ENCODE results near the gene PHETA1.
"Not testable (repeated sequence)": the region's sequence is repeated elsewhere in the genome, so short reads cannot be mapped to it uniquely, and the experiment has no call there.

Gene PHETA1

DNA sequence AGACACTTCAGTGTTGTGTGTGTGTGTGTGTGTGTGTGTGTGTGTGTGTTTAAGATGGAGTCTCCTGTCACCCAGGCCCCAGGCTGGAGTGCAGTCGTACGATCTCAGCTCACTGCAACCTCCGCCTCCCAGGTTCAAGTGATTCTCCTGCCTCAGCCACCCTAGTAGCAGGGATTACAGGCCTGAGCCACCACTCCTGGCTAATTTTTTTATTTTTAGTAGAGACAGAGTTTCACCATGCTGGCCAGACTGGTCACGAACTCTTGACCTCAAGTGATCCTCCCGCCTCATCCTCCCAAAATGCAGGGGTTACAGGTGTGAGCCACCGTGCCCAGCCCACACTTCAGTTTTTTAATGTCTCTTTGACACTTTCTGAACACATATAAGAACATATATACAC, 32.5 kb downstream of the PHETA1 start:
- H3K27ac Mint-ChIP-seq; H3K4me3 Mint-ChIP-seq; H3K4me1 Mint-ChIP-seq (ENCODE audit: low read depth); H3K27me3 Mint-ChIP-seq; H3K36me3 Mint-ChIP-seq; H3K9me3 Mint-ChIP-seq (ENCODE audit: low read depth): not testable (repeated sequence)

DNA sequence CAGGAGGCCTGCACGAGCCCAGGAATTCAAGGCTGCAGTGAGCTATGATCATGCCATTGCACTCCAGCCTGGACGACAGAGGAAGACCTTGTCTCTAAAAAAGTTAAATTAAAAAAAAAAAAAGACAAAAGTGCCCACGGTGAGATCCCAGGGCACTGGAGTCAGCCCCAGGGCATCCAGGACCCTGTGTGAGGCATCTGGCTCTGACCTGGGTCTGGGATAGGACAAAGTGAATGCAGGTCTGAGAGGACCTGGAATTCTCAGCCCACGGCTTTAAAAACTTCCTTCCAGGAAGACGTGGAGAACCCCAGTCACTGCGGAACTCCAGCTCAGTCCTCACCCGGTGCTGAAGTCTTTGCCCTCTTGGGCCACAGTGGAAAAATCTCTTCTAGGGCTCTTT, 33.1 kb downstream of the PHETA1 start:
- H3K36me3 Mint-ChIP-seq = no peaks in the 10 kb centered on the region
- no peak overlapping the region for H3K27ac Mint-ChIP-seq
- no peaks in the 10 kb centered on the region for H3K27me3 Mint-ChIP-seq
- no peaks in the 10 kb centered on the region for H3K9me3 Mint-ChIP-seq (ENCODE audit: low read depth)
- no peak overlapping the region for H3K4me3 Mint-ChIP-seq
- H3K4me1 Mint-ChIP-seq (ENCODE audit: low read depth) = no peaks in the 10 kb centered on the region

DNA sequence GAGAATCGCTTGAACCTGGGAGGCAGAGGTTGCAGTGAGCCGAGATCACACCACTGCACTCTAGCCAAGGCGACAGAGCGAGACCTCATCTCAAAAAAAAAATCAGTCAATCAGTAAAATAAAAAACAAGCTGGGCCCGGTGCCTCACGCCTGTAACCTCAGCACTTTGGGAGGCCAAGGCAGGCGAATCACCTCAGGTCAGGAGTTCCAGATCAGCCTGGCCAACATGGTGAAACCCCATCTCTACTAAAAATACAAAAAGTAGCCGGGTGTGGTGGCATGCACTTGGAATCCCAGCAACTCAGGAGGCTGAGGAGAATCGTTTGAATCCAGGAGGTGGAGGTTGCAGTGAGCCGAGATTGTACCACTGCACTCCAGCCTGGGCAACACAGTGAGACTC, 33.6 kb downstream of the PHETA1 start:
- H3K27ac Mint-ChIP-seq; H3K36me3 Mint-ChIP-seq; H3K9me3 Mint-ChIP-seq (ENCODE audit: low read depth); H3K27me3 Mint-ChIP-seq; H3K4me3 Mint-ChIP-seq; H3K4me1 Mint-ChIP-seq (ENCODE audit: low read depth): not testable (repeated sequence)

DNA sequence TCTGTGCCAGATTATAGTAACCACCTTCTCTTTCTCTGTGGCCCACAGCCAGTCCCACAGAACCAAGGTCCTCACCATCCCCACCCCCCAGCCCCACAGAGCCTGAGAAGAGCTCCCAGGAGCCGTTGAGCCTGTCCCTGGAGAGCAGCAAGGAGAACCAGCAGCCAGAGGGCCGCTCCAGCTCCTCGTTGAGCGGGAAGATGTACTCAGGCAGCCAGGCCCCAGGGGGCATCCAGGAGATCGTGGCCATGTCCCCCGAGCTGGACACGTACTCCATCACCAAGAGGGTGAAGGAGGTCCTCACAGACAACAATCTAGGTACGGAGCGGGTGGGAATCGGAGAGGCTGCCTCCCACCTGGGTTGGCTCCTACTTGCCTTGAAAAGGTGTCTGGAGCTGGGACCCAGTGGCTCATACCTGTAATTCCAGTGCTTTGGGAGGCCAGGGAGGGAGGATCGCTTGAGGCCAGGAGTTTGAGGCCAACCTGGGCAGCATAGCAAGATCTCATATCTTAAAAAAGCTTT, 34.4 kb downstream of the PHETA1 start:
- no peaks in the 10 kb centered on the region for H3K27me3 Mint-ChIP-seq
- no peaks in the 10 kb centered on the region for H3K36me3 Mint-ChIP-seq
- H3K4me3 Mint-ChIP-seq = no peak overlapping the region
- H3K4me1 Mint-ChIP-seq (ENCODE audit: low read depth) = no peaks in the 10 kb centered on the region
- no peak overlapping the region for H3K27ac Mint-ChIP-seq
- no peaks in the 10 kb centered on the region for H3K9me3 Mint-ChIP-seq (ENCODE audit: low read depth)

DNA sequence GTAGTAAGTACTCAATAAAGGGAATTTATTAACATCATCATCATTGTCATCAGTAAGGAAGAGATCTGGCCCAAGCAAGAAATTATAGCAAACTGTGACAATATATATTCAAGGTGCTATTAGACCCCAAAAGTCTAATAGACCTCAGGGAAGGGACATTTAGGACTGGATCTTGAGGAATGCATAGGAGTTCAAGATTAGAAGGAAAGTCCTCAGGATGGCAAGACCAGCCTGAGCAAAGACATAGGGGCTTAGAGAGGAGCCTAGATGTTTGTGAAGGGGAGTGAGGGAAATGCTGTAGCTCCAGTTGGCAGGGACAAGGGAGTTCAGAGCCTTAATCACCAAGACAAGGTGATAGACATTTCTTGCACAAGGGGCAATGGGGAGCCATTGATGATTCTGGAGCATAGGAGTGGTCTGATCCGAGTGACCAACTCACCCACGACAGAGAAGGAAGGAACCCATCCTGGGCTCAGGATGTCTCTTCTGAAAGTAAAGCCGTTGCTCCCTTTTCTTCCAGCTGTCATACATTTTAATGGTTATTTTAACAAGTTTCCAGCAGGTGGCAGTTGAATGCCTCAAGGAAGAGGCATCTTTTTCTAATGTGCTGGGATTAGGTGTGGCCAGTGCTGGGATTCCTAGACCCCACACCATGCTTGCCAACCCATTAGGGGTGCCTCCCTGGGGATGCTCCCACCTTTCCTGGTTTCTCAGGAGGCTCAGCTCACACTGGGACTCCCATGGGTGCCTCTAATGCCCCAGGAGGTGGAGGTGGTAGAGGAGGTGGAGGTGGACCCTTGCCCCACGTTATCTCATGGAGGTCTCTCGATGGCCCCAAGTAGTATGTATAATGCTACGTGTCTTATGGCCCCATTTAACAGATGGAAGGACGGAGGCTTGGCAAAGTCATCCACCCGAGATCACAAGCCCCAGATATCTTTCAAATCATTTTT, 37.8 kb downstream of the PHETA1 start:
- H3K9me3 Mint-ChIP-seq (ENCODE audit: low read depth) = no peaks in the 10 kb centered on the region
- no peaks in the 10 kb centered on the region for H3K36me3 Mint-ChIP-seq
- H3K27me3 Mint-ChIP-seq = no peaks in the 10 kb centered on the region
- H3K4me1 Mint-ChIP-seq (ENCODE audit: low read depth) = no peaks in the 10 kb centered on the region
- no peak overlapping the region for H3K27ac Mint-ChIP-seq
- H3K4me3 Mint-ChIP-seq = no peak overlapping the region

DNA sequence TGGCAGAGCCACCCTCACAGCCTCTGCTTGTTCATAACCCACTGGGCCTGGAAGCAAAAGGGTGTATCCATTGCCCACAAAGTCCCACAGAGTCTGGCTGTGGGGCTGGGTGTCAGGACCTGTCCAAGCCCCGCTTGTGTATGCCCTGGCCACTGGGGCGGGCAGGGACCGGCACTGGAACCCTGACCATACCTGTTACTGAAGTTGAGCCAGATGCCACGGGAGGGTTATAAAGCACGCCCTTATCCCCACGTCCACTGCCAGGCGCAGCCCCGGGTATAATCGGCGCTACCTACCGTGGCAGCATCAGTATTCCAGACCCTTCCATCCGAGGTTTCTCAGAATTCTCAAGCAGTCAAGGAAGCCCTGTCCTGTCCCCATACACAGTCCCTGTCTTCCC, 40.8 kb downstream of the PHETA1 start:
- H3K27me3 Mint-ChIP-seq = no peaks in the 10 kb centered on the region
- H3K4me3 Mint-ChIP-seq = no peak overlapping the region

DNA sequence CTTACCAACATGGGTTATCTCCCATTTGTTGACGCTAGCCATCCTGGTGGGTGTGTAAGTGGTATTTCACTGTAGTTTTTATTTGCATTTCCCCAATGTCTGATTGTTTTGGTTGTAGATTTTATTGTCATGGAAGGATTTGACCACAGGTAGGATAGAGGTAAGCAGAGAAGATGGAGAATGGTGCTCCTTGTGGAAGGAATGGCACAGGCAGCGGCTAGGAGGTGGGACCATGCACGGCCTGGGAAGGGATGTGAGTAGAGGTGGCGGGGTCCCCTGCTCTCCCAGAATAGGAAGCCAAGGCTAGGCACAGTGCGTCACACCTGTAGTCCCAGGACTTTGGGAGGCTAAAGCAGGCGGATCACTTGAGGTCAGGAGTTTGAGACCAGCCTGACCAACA, 41.4 kb downstream of the PHETA1 start:
- Mint-ChIP-seq H3K4me3 (no peak overlapping the region), H3K9me3 (ENCODE audit: low read depth) (no peaks in the 10 kb centered on the region), H3K36me3 (no peaks in the 10 kb centered on the region), H3K27ac (no peak overlapping the region), H3K27me3 (no peaks in the 10 kb centered on the region), H3K4me1 (ENCODE audit: low read depth) (no peaks in the 10 kb centered on the region)

More for the DNA sequence above, 40.8 kb downstream of the PHETA1 start:
- no peak overlapping the region for H3K27ac Mint-ChIP-seq
- no peaks in the 10 kb centered on the region for H3K36me3 Mint-ChIP-seq
- no peaks in the 10 kb centered on the region for H3K9me3 Mint-ChIP-seq (ENCODE audit: low read depth)
- no peaks in the 10 kb centered on the region for H3K4me1 Mint-ChIP-seq (ENCODE audit: low read depth)

DNA sequence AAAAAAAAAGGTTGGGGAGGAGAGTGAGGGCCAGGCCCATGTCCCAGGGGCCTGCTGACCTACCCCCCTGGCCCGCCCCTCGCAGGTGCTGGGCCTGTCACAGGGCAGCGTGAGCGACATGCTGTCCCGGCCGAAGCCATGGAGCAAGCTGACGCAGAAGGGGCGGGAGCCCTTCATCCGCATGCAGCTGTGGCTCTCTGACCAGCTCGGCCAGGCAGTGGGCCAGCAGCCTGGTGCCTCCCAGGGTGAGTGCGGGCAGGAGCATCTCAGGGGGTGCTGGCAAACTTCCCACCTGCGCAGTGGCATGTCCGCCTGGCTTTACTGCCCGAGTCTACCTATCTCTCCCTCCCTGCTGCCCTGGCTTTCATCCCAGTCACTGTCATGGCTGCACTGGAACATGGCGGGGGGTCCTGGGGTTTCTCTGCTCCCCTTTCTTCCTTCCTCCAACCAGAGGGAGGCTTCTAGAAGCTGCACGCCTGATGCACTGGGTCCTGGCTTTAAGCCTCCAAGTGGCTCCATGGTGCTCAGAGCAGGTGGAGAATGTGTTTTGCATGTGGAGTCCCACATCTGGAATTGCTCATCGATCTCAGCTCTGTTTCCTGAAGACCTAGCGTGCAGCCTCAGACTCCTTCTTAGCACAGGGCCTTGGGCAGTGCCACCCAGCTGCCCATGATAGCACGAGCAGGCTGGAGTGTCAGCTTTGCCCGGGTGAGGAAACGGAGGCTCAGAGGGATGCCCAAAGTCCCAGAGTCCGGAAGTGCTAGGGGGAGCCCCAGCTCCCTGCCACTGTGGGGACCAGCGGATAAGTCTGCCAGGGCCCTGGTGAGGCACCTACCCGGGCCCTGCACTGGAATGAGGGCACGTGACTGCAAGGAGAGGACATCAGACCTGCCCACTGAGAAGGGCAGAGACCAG, 46.3 kb downstream of the PHETA1 start:
- Mint-ChIP-seq H3K4me3 (no peak overlapping the region), H3K27ac (no peak overlapping the region), H3K27me3 (no peaks in the 10 kb centered on the region), H3K36me3 (no peaks in the 10 kb centered on the region), H3K9me3 (ENCODE audit: low read depth) (no peaks in the 10 kb centered on the region), H3K4me1 (ENCODE audit: low read depth) (no peaks in the 10 kb centered on the region)

DNA sequence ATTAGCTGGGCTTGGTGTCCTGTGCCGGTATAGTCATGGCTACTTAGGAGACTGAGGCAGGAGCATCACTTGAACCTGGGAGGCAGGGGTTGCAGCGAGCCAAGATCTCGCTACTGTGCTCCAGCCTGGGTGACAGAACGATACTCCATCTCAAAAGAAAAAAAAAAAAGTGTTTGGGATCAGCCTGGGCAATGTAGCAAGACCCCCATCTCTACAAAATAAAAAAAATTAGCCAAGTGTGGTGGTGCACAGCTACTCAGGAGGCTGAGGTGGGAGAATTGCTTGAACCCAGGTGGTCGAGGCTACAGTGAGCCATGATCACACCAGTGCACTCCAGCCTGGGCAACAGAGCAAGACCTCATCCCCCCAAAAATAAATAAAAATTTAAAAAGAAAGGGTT, 47.6 kb downstream of the PHETA1 start:
- no peaks in the 10 kb centered on the region for H3K27me3 Mint-ChIP-seq
- no peaks in the 10 kb centered on the region for H3K36me3 Mint-ChIP-seq
- no peaks in the 10 kb centered on the region for H3K4me1 Mint-ChIP-seq (ENCODE audit: low read depth)
- H3K4me3 Mint-ChIP-seq = no peak overlapping the region
- no peak overlapping the region for H3K27ac Mint-ChIP-seq
- no peaks in the 10 kb centered on the region for H3K9me3 Mint-ChIP-seq (ENCODE audit: low read depth)

DNA sequence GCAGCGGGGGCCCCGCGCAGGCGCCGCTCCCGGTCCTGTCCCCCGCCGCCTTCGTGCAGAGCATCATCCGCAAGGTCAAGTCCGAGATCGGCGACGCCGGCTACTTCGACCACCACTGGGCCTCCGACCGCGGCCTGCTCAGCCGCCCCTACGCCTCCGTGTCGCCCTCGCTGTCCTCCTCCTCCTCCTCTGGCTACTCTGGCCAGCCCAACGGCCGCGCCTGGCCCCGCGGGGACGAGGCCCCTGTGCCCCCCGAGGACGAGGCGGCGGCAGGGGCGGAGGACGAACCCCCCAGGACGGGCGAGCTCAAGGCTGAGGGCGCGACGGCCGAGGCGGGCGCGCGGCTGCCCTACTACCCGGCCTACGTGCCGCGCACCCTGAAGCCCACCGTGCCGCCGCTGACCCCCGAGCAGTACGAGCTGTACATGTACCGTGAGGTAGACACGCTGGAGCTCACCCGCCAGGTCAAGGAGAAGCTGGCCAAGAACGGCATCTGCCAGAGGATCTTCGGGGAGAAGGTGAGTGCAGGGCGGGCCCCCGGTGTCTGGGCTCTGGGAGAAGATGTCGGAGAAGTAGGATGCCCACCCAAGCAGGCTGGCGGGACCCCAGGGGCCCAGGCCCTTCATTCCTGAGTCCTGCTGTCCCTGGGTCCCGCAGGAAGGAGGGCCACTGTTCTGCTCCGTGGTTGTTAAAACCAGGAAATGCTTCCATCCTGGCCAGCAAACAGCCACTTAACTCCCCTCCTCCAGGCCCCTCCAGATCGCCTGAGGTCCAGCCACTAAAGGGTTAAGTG, 48.4 kb downstream of the PHETA1 start:
- H3K27me3 Mint-ChIP-seq = no peaks in the 10 kb centered on the region
- no peaks in the 10 kb centered on the region for H3K9me3 Mint-ChIP-seq (ENCODE audit: low read depth)
- H3K4me3 Mint-ChIP-seq = no peak overlapping the region
- no peaks in the 10 kb centered on the region for H3K36me3 Mint-ChIP-seq
- H3K4me1 Mint-ChIP-seq (ENCODE audit: low read depth) = no peaks in the 10 kb centered on the region
- no peak overlapping the region for H3K27ac Mint-ChIP-seq

DNA sequence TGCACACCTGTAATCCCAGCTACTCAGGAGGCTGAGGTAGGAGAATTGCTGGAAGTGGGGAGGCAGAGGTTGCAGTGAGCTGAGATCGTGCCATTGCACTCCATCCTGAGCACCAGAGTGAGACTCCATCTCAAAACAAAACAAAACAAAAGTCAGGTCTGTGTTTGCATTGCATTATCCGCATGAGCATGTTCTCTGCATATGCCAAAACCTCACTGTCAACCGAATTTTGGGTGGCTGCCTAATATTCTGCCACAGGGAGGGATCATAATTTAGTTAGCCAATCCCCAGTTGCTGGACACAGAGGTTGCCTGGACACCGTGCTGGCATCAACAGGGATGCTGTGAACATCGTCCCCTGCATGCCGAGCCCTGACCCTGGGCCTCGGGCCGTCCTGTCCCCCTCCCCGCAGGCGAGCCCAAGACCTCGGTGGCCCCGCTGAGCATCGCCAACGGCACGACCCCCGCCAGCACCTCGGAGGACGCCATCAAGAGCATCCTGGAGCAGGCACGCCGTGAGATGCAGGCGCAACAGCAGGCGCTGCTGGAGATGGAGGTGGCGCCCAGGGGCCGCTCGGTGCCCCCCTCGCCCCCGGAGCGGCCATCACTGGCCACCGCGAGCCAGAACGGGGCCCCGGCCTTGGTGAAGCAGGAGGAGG, 49.2 kb downstream of the PHETA1 start:
- no peaks in the 10 kb centered on the region for H3K27me3 Mint-ChIP-seq
- H3K36me3 Mint-ChIP-seq = no peaks in the 10 kb centered on the region
- no peak overlapping the region for H3K27ac Mint-ChIP-seq
- H3K9me3 Mint-ChIP-seq (ENCODE audit: low read depth) = no peaks in the 10 kb centered on the region
- H3K4me3 Mint-ChIP-seq = no peak overlapping the region
- H3K4me1 Mint-ChIP-seq (ENCODE audit: low read depth) = no peaks in the 10 kb centered on the region

DNA sequence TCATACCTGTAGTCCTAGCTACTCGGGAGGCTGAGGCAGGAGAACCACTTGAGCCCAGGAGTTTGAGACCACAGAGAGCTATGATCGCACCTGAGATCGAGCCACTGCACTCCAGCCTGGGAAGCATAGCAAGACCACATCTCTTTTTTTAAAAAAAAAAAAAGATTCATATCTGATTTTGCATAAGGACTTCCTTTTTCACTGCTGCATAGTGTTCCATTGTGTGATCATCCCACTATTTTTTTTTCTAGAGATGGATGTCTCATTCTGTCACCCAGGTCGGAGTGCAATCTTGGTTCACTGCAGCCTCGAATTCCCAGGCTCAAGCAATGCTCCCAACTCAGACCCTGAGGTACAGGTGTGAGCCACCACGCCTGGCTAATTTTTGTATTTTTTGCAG, 50.4 kb downstream of the PHETA1 start:
- H3K27me3 Mint-ChIP-seq = peaks cover 5% of the 10 kb centered on the region
- no peak overlapping the region for H3K27ac Mint-ChIP-seq
- no peaks in the 10 kb centered on the region for H3K36me3 Mint-ChIP-seq
- no peaks in the 10 kb centered on the region for H3K9me3 Mint-ChIP-seq (ENCODE audit: low read depth)
- H3K4me1 Mint-ChIP-seq (ENCODE audit: low read depth) = peaks cover 5% of the 10 kb centered on the region
- H3K4me3 Mint-ChIP-seq = no peak overlapping the region

DNA sequence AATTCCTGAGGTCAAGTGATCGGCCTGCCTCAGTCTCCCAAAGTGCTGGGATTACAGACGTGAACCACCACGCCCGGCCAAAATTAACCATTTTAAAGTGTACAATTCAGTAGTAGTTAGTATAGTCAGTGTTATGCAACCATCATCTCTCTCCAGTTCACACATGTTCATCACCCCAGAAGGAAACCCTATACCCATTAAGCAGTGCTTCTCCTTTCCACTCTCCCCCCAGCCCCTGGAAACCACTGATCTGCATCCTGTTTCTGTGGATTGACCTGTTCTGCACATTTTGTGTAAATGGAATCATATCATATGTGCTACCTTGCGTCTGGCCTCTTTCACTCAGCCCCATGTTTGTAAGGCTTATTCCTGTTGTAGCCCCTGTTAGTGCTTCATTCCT, 52.2 kb downstream of the PHETA1 start:
- Mint-ChIP-seq H3K4me1 (ENCODE audit: low read depth) (peaks cover 5% of the 10 kb centered on the region), H3K27me3 (peaks cover 6% of the 10 kb centered on the region), H3K36me3 (no peaks in the 10 kb centered on the region), H3K9me3 (ENCODE audit: low read depth) (no peaks in the 10 kb centered on the region), H3K4me3 (no peak overlapping the region), H3K27ac (no peak overlapping the region)

DNA sequence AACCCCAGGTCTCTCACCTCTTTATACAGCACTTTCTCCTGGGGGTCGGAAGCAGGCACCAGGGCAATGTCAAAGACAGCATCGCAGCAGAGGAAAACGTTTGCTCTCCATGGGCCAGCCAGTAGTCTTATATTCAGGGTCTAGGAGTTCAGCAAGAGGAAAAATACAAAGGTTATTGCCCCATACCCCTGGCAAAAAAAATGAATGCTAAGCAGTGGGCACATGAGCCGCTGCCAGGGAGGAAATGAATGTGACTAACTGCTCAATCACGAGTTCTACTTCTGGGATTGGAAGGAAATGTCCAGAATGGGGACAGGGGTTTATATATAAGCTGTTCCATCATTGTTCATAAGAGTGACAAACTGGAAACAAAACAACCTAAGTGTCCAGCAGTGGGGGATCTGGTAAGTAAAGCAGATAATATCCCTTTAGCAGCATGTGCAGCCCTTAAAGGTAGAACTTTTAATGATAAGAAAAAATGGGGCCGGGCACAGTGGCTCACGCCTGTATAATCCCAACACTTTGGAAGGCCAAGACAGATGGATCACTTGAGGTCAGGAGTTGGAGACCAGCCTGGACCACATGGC, 53.8 kb downstream of the PHETA1 start:
- Mint-ChIP-seq H3K4me3 (no peak overlapping the region), H3K27me3 (peaks cover 6% of the 10 kb centered on the region), H3K9me3 (ENCODE audit: low read depth) (no peaks in the 10 kb centered on the region), H3K4me1 (ENCODE audit: low read depth) (peaks cover 5% of the 10 kb centered on the region), H3K27ac (no peak overlapping the region), H3K36me3 (no peaks in the 10 kb centered on the region)
